ENCODE measurements around the gene EMILIN3. TPM values are rescaled to one million over a fixed set of nuclear protein-coding genes. Genes with fewer than 3 reads are reported as not detected.
A peak's percentile ranks its signal among the peaks of the same experiment; 100 is the strongest.

EMILIN3 gene
- total and polyA plus RNA-seq, 2 of the 8 experiments (the other 6 are each of a cell fraction or from before 2014, with no cell fraction given) = 3.8 to 5.2 TPM

DNA sequence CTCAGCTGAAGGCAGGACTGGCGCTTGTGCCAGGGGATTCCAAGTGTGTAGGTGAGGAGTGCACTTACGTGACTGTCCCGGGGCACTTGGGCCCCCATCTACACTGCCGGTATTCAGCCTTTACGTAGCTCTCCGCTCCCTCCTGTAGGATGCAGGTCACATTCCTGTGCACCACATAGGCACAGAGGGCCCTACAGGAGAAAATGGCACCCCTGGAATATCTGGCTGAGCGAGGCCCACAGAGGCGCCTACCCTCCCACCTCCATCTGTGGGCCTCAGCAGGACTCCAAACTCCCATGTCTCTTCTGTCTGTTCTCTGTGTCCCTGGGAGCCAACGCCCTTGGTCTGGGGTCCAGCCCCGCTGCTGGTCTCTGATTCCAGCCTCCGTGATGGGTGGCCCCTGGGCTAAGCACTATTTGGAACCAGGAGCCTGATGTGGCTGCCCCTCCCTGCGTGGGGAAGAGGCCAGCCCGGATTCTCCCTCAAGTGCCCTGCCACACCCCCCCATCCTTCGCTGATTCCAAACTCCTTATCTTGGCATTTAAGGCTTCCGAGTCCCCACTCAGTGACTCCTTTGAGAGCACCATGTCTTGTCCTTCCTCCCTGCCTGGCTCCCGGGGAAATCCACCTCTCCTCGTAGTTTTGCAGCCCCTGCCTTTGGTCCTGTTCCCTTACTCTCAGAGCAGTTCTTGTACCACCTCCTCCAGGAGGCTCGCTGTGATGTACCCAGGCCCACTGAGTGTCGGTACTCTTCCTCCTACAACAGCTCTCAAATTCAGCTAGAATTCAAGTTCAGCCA, 1.5 kb downstream of the EMILIN3 start:
- Histone ChIP-seq H2AFZ (ENCODE audit: low read length) (no peak overlapping the region), H2BK5ac (ENCODE audit: low read depth, low read length) (no peak overlapping the region), H3K9ac (replicated peaks in 1 of 4; ENCODE audit: extremely low read depth in 1 of 4, low read depth in 3 of 4, low read length in 3 of 4) (no peak overlapping the region), H3K36me3 (ENCODE audit: control insufficient read depth in 2 of 4, insufficient read depth in 4 of 4, low read length in 3 of 4) (no peaks in the 10 kb centered on the region), H3K4me3 (ENCODE audit: extremely low read depth in 1 of 4, insufficient read depth in 2 of 4, low read depth in 3 of 4, low read length in 4 of 4) (peak overlapping the region in 1 of 4 experiments; percentile 70; a peak in 3 of 8 replicates), H2AK5ac (ENCODE audit: low read depth, low read length) (no peak overlapping the region), H3K23ac (ENCODE audit: insufficient read length) (no peak overlapping the region), H2BK120ac (replicated peaks; ENCODE audit: low read depth, low read length) (no peak overlapping the region), H3K4me1 (replicated peaks in 1 of 4; ENCODE audit: control insufficient read depth in 3 of 4, insufficient read depth in 4 of 4, low read length in 3 of 4) (peaks cover 0 to 2% (median 0%) of the 10 kb centered on the region in 4 experiments; a peak in 3 of 7 replicates), H3K27ac (ENCODE audit: low read depth, low read length) (no peak overlapping the region), H3K79me1 (ENCODE audit: low read depth, low read length) (no peaks in the 10 kb centered on the region), H3K4me2 (ENCODE audit: insufficient read depth in 1 of 2, low read depth in 2 of 2, low read length in 2 of 2) (peak overlapping the region; percentile 63 to 98; a peak in 3 of 4 replicates), H3K9me3 (ENCODE audit: insufficient read depth in 2 of 2, low read depth in 1 of 2, low read length in 1 of 2) (no peaks in the 10 kb centered on the region), H3K23me2 (ENCODE audit: low read depth, low read length) (peaks cover 7% of the 10 kb centered on the region; the same call in 1 of the 2 replicates), H2BK12ac (ENCODE audit: low read depth, low read length) (no peak overlapping the region), H3K27me3 (replicated peaks in 1 of 4; ENCODE audit: control insufficient read depth in 3 of 4, extremely low read depth in 1 of 4, insufficient read depth in 3 of 4, low read length in 3 of 4) (peaks cover 18 to 40% (median 36%) of the 10 kb centered on the region in 4 experiments), H3K18ac (ENCODE audit: extremely low read depth, low read length) (no peak overlapping the region; the same call in 1 of the 2 replicates), H4K5ac (ENCODE audit: insufficient read length, low read depth, low read length) (no peak overlapping the region), H4K20me1 (replicated peaks in 1 of 2; ENCODE audit: control insufficient read depth in 1 of 2, insufficient read depth in 2 of 2, low read length in 2 of 2) (peaks cover 2 to 9% of the 10 kb centered on the region in 2 experiments), H3K56ac (replicated peaks; ENCODE audit: insufficient read length, low read depth, low read length) (no peak overlapping the region), H2BK15ac (ENCODE audit: low read length) (no peak overlapping the region), H2BK20ac (ENCODE audit: low read length) (no peak overlapping the region), H3K4ac (replicated peaks; ENCODE audit: insufficient read length, low read depth, low read length) (no peak overlapping the region), H4K8ac (ENCODE audit: extremely low read depth, insufficient read depth, low read length) (no peak overlapping the region), H4K91ac (replicated peaks; ENCODE audit: insufficient read length, low read length) (no peak overlapping the region), H3K14ac (ENCODE audit: insufficient read length) (no peak overlapping the region), H3K79me2 (ENCODE audit: control insufficient read depth in 1 of 2, insufficient read depth in 2 of 2, low read length in 2 of 2) (no peaks in the 10 kb centered on the region)
- TF ChIP-seq BACH1 (IDR thresholded peaks at IDR 0.05; ENCODE audit: low read length) (no peak), RAD21 (IDR thresholded peaks at IDR 0.05 in 1 of 2, conservative IDR thresholded peaks at IDR 0.05 in 1 of 2; ENCODE audit: low read depth in 2 of 2, low read length in 2 of 2) (no peak), POLR2AphosphoS5 (IDR thresholded peaks at IDR 0.05; ENCODE audit: low read depth, low read length) (no peak), EZH2 (IDR thresholded peaks at IDR 0.05; ENCODE audit: low read depth, low read length, severe bottlenecking) (no peak)
- TF ChIP-seq, protein P1, sequence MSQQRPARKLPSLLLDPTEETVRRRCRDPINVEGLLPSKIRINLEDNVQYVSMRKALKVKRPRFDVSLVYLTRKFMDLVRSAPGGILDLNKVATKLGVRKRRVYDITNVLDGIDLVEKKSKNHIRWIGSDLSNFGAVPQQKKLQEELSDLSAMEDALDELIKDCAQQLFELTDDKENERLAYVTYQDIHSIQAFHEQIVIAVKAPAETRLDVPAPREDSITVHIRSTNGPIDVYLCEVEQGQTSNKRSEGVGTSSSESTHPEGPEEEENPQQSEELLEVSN (IDR thresholded peaks at IDR 0.05) = no peak
- FAIRE-seq (no peak), DNase-seq (ENCODE audit: low read depth in 1 of 2, low spot score in 2 of 2) (no peak)
- ChIA-PET CTCF (ENCODE audit: partially characterized antibody) (interaction anchor here (0.6 to 1.5 kb wide), 6 partner anchors 13 to 207 kb away, joined by 3 to 5 read pairs (median 3); no protein-coding TSS in a partner anchor), POLR2A (ENCODE audit: partially characterized antibody) (interaction anchor here (0.7 to 1.1 kb wide), 3 partner anchors 10 to 22 kb away, joined by 3 read pairs; no protein-coding TSS in a partner anchor)
- 86% methylated on average over 19 of the region's 19 CpGs; no CpG with 5 or more reads in 1 of the 2 experiments for WGBS, 2 experiments (ENCODE audit: extremely low coverage in 1 of 2, insufficient coverage in 1 of 2, insufficient read length in 1 of 2, insufficient replicate concordance in 2 of 2, low coverage in 1 of 2, low lambda C conversion rate in 2 of 2, missing lambda C conversion rate in 1 of 2)

Data from H1 (cell line).